ENCODE data around the gene CLPSL2.

DNA sequence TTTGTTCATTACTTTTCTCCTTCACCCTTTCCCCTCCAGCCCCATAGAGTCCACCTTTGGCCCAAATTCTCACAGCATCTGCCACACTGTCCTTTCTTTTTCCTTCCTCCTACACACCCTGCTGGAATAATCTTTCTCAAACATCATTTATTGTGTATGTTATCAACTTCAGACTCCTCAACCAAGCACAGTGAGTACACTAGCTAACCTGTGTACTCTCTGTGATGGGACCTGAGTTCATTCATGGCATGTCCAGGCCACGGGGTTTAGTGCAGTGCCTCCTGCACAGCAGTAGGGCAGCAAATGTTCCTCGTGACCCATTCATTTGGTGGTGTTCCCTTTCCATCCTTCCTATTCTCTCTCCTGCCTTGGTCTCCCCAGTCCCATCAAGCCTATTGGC is 46.7 kb upstream of the CLPSL2 start:
- TF ChIP-seq, protein P1, sequence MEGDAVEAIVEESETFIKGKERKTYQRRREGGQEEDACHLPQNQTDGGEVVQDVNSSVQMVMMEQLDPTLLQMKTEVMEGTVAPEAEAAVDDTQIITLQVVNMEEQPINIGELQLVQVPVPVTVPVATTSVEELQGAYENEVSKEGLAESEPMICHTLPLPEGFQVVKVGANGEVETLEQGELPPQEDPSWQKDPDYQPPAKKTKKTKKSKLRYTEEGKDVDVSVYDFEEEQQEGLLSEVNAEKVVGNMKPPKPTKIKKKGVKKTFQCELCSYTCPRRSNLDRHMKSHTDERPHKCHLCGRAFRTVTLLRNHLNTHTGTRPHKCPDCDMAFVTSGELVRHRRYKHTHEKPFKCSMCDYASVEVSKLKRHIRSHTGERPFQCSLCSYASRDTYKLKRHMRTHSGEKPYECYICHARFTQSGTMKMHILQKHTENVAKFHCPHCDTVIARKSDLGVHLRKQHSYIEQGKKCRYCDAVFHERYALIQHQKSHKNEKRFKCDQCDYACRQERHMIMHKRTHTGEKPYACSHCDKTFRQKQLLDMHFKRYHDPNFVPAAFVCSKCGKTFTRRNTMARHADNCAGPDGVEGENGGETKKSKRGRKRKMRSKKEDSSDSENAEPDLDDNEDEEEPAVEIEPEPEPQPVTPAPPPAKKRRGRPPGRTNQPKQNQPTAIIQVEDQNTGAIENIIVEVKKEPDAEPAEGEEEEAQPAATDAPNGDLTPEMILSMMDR (IDR thresholded peaks at IDR 0.05): no peak
- TF ChIP-seq POLR2A (IDR thresholded peaks at IDR 0.05) (no peak), EP300 (IDR thresholded peaks at IDR 0.05) (no peak)

All from tibial nerve (tissue), 4 donors.